ENCODE results near the gene MAB21L4. TPM values are rescaled to one million over a fixed set of nuclear protein-coding genes. Genes with fewer than 3 reads are reported as not detected.

The MAB21L4 gene
- total RNA-seq, 1 experiment from 2014 or later, result 0.15 TPM

DNA sequence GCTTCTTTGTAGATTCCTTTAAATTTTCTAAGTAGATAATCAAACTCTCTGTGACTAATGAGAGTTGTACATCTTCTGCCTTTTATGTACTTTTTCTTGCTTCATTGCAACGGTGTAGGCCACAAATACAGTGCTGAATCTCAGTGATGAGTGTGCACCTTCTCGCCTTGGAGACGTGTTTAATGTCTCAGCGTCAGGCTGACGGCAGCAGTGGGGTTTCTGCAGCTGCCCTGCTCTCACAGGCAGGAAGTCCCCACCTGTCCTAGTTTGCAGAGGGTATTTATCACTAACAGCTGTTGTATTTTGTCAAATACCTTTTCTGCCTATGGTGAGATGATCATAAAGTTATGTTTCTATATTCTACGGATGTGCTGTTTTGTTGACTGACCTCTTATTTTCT is 14.0 kb downstream of the MAB21L4 start:
- H3K4ac ChIP-seq (ENCODE audit: low read depth, low read length), result no peak overlapping the region
- H2AFZ ChIP-seq (ENCODE audit: low read length), result no peak overlapping the region
- H3K56ac ChIP-seq (ENCODE audit: insufficient read length, low read depth, low read length), result no peak overlapping the region
- H2AK5ac ChIP-seq (ENCODE audit: insufficient read length, low read length), result no peak overlapping the region
- no peaks in the 10 kb centered on the region for H3K27me3 ChIP-seq (ENCODE audit: insufficient read depth, low read length)
- H3K79me1 ChIP-seq (ENCODE audit: insufficient read depth, low read depth, low read length, poor library complexity, severe bottlenecking), result no peaks in the 10 kb centered on the region
- Mint-ChIP-seq H3K9me3 (no peaks in the 10 kb centered on the region), H3K27ac (no peak overlapping the region), H3K4me3 (no peak overlapping the region; a peak in 1 of 5 replicates), H3K36me3 (ENCODE audit: insufficient read depth in 1 of 3, low read depth in 3 of 3) (no peaks in the 10 kb centered on the region), H3K4me1 (no peaks in the 10 kb centered on the region; a peak in 2 of 4 replicates), H3K27me3 (ENCODE audit: low read depth) (no peaks in the 10 kb centered on the region; the same call in 1 of the 2 replicates)
- TF ChIP-seq, protein P1, sequence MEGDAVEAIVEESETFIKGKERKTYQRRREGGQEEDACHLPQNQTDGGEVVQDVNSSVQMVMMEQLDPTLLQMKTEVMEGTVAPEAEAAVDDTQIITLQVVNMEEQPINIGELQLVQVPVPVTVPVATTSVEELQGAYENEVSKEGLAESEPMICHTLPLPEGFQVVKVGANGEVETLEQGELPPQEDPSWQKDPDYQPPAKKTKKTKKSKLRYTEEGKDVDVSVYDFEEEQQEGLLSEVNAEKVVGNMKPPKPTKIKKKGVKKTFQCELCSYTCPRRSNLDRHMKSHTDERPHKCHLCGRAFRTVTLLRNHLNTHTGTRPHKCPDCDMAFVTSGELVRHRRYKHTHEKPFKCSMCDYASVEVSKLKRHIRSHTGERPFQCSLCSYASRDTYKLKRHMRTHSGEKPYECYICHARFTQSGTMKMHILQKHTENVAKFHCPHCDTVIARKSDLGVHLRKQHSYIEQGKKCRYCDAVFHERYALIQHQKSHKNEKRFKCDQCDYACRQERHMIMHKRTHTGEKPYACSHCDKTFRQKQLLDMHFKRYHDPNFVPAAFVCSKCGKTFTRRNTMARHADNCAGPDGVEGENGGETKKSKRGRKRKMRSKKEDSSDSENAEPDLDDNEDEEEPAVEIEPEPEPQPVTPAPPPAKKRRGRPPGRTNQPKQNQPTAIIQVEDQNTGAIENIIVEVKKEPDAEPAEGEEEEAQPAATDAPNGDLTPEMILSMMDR (conservative IDR thresholded peaks at IDR 0.05), result no peak
- H3K27ac ChIP-seq (ENCODE audit: insufficient read length, low read depth, low read length), result no peak overlapping the region
- H3K23ac ChIP-seq (ENCODE audit: insufficient read length, low read depth, low read length), result no peak overlapping the region
- H2BK120ac ChIP-seq (ENCODE audit: low read depth, low read length, poor library complexity, severe bottlenecking), result no peak overlapping the region
- H3K4me2 ChIP-seq (ENCODE audit: insufficient read depth, insufficient read length, low read length), result no peak overlapping the region
- no peak overlapping the region for H3T11ph ChIP-seq (ENCODE audit: low read length)
- whole genome bisulfite sequencing (ENCODE audit: extremely low coverage, insufficient read length, low lambda C conversion rate), result no CpG with 5 or more reads among the region's 6 CpGs
- no peak overlapping the region for H4K8ac ChIP-seq (replicated peaks; ENCODE audit: insufficient read length, low read depth, low read length)
- no peak overlapping the region for H2BK5ac ChIP-seq (ENCODE audit: insufficient read length, low read length)
- no peaks in the 10 kb centered on the region for H4K20me1 ChIP-seq (ENCODE audit: control insufficient read depth, insufficient read depth, insufficient read length)
- H4K91ac ChIP-seq (ENCODE audit: insufficient read length, low read depth, low read length), result no peak overlapping the region
- no peak for DNase-seq
- H3K79me2 ChIP-seq (ENCODE audit: insufficient read depth, low read length), result no peaks in the 10 kb centered on the region
- no peak overlapping the region for H3K9ac ChIP-seq (ENCODE audit: extremely low read depth, insufficient read length, low read length)
- no peak overlapping the region for H3K18ac ChIP-seq (ENCODE audit: insufficient read length, low read depth, low read length)
- no peak overlapping the region for H2BK15ac ChIP-seq (ENCODE audit: low read depth, low read length)
- no peak overlapping the region for H2BK12ac ChIP-seq (ENCODE audit: insufficient read length, low read depth, low read length)
- no peaks in the 10 kb centered on the region for H3K23me2 ChIP-seq (ENCODE audit: insufficient read length, low read depth, low read length, poor library complexity, severe bottlenecking)
- H3K9me3 ChIP-seq (ENCODE audit: control insufficient read depth, low read depth, low read length), result no peaks in the 10 kb centered on the region
- H3K4me1 ChIP-seq (ENCODE audit: insufficient read depth, low read length), result no peaks in the 10 kb centered on the region
- no peak overlapping the region for H4K5ac ChIP-seq (ENCODE audit: insufficient read length, low read depth, low read length)
- no peak overlapping the region for H3K14ac ChIP-seq (ENCODE audit: insufficient read depth, low read length)
- no peak overlapping the region for H2BK20ac ChIP-seq (ENCODE audit: low read depth, low read length, poor library complexity, severe bottlenecking)

Data from H9 (cell line).